GM12878 (cell line): Measurements from ENCODE around the gene CACNA1S. TPM values are rescaled to one million over a fixed set of nuclear protein-coding genes. Genes with fewer than 3 reads are reported as not detected.

Experiments used
- ATAC-seq: fragments of 200-7000 bp; cut with Tn5 transposase; 3 replicates; pipeline ENCODE4 v1.9.1; 2020; ENCODE audit warnings: mild to moderate bottlenecking, moderate library complexity
- BruUV-seq: library from RNA; stranded (reverse); fragments of 400-500 nt; replicated peaks from 2 replicates; lab custom pipeline; 2021; lab: Mats Ljungman, UMichigan
- CTCF ChIA-PET: fragments of 300-600 bp; sonication (Branson Sonifier 250); formaldehyde crosslinking; extraction: SDS; loops from one replicate; lab custom pipeline; 2021; ENCODE audit warnings: inconsistent platforms; lab: Yijun Ruan, JAX
- POLR2A ChIA-PET: fragments of 350-600 bp; formaldehyde crosslinking; extraction: SDS; loops from one replicate; lab custom pipeline; 2021; ENCODE audit warnings: inconsistent platforms; lab: Charles Lee
- RAD21 ChIA-PET: fragments of 300-600 bp; sonication (Branson Sonifier 250); formaldehyde crosslinking; loops from one replicate; lab custom pipeline; 2023; ENCODE audit warnings: antibody characterized with exemption; ENCODE audit not compliant: unreplicated experiment; lab: Charles Lee
- SMC1A ChIA-PET: fragments of 300-600 bp; sonication (Branson Sonifier 250); formaldehyde crosslinking; loops from one replicate; lab custom pipeline; 2023; ENCODE audit not compliant: unreplicated experiment, uncharacterized antibody; lab: Charles Lee
- DNase-seq: peaks from one replicate; pipeline ENCODE4 v3.0.0-alpha.2; 2011; ENCODE audit warnings: low read depth, low spot score
- FAIRE-seq: peaks from 3 replicates; lab custom pipeline; 2011; peaks lifted over from hg19 to GRCh38; lab: Jason Lieb, UNC
- H2AFZ ChIP-seq: 2 replicates; pipeline ENCODE4 v1.6.0; 2011; ENCODE audit warnings: low read depth, low read length, control low read depth; ENCODE audit not compliant: control insufficient read depth
- H3K27ac ChIP-seq: 2 replicates; pipeline ENCODE4 v1.5.1; 2011; ENCODE audit warnings: control low read depth; ENCODE audit not compliant: control insufficient read depth, insufficient read depth
- H3K27me3 ChIP-seq, 2 experiments: replicated peaks in 1 of 2; 2 replicates each; pipeline versions ENCODE4 v1.6.0 to v1.6.1; 2011; ENCODE audit warnings: low read length in 1 of 2; ENCODE audit not compliant: control insufficient read depth in 2 of 2, insufficient read depth in 2 of 2
- H3K36me3 ChIP-seq, 2 experiments: 2 replicates each; pipeline ENCODE4 v1.5.1; 2011; ENCODE audit warnings: low read length in 1 of 2; ENCODE audit not compliant: control insufficient read depth in 2 of 2, insufficient read depth in 2 of 2
- H3K4me1 ChIP-seq: 2 replicates; pipeline ENCODE4 v1.6.1; 2011; ENCODE audit warnings: mild to moderate bottlenecking, low read length, moderate library complexity, mixed read lengths; ENCODE audit not compliant: control insufficient read depth, insufficient read depth
- H3K4me2 ChIP-seq: 2 replicates; pipeline ENCODE4 v1.6.0; 2011; ENCODE audit warnings: control low read depth; ENCODE audit not compliant: control insufficient read depth, insufficient read depth
- H3K4me3 ChIP-seq: fragments of 200-600 bp; sonication (generic); 2 replicates; pipeline ENCODE4 v1.5.1; 2016
- H3K79me2 ChIP-seq: 2 replicates; pipeline ENCODE4 v1.6.0; 2011; ENCODE audit warnings: low read length; ENCODE audit not compliant: control insufficient read depth, insufficient read depth
- H3K9ac ChIP-seq: 2 replicates; pipeline ENCODE4 v1.8.0; 2011; ENCODE audit warnings: low read length, control low read depth, mixed read lengths; ENCODE audit not compliant: control insufficient read depth, insufficient read depth
- H3K9me3 ChIP-seq: replicated peaks from 3 replicates; pipeline ENCODE4 v1.5.1; 2011; ENCODE audit warnings: mild to moderate bottlenecking, low read length; ENCODE audit not compliant: control insufficient read depth, insufficient read depth
- H4K20me1 ChIP-seq: 2 replicates; pipeline ENCODE4 v1.6.0; 2011; ENCODE audit not compliant: control insufficient read depth, insufficient read depth
- CEBPB ChIP-seq, 2 experiments: fragments of 150-350 bp in 1 of 2; IDR thresholded peaks; 2 replicates each; pipeline ENCODE4 v1.6.1; 2012 to 2014; ENCODE audit warnings: low read depth in 2 of 2, low read length in 2 of 2, borderline replicate concordance in 1 of 2, inconsistent platforms in 1 of 2
- CHD4 ChIP-seq: fragments of 200-600 bp; sonication (generic); IDR thresholded peaks from 2 replicates; pipeline ENCODE4 v1.6.1; 2016; ENCODE audit warnings: mild to moderate bottlenecking
- E2F4 ChIP-seq: IDR thresholded peaks from 2 replicates; pipeline ENCODE4 v1.6.1; 2012; ENCODE audit warnings: low read depth, low read length, improper control_type of control experiment
- JUND ChIP-seq: IDR thresholded peaks from 2 replicates; pipeline ENCODE4 v1.6.1; 2012; ENCODE audit warnings: low read depth, mild to moderate bottlenecking, low read length, improper control_type of control experiment, moderate library complexity
- MEF2A ChIP-seq: IDR thresholded peaks from 2 replicates; pipeline ENCODE4 v1.6.1; 2011; ENCODE audit warnings: low read depth, mild to moderate bottlenecking, low read length, moderate library complexity; ENCODE audit not compliant: insufficient read depth
- NR2C2 ChIP-seq: IDR thresholded peaks from 2 replicates; pipeline ENCODE4 v1.6.1; 2011; ENCODE audit warnings: borderline replicate concordance, low read depth; ENCODE audit not compliant: control insufficient read depth, insufficient read length
- PBX3 ChIP-seq: IDR thresholded peaks from 2 replicates; pipeline ENCODE4 v1.6.1; 2011; ENCODE audit warnings: mild to moderate bottlenecking, low read depth, low read length, moderate library complexity; ENCODE audit not compliant: insufficient replicate concordance
- POLR2A ChIP-seq: IDR thresholded peaks from 2 replicates; pipeline ENCODE4 v1.6.1; 2011; ENCODE audit warnings: low read depth, mild to moderate bottlenecking, low read length
- SMAD1 ChIP-seq: fragments of 450-650 bp; IDR thresholded peaks from 2 replicates; pipeline ENCODE4 v1.6.1; 2018; ENCODE audit warnings: mild to moderate bottlenecking, low read depth; ENCODE audit not compliant: partially characterized antibody
- TCF12 ChIP-seq: IDR thresholded peaks from 2 replicates; pipeline ENCODE4 v1.6.1; 2011; ENCODE audit warnings: low read depth, mild to moderate bottlenecking, low read length
- WRNIP1 ChIP-seq: IDR thresholded peaks from 2 replicates; pipeline ENCODE4 v1.6.1; 2011; ENCODE audit warnings: low read depth, low read length, improper control_type of control experiment, borderline replicate concordance
- WGBS: methylation state at CpG from one replicate; pipeline ENCODE4 v1.1.6; 2016; ENCODE audit warnings: low lambda C conversion rate; ENCODE audit not compliant: insufficient replicate concordance, insufficient coverage; ENCODE audit errors: missing lambda C conversion rate; 5-methylcytosine and 5-hydroxymethylcytosine counted together
- in situ Hi-C: fragments of 300-500 bp; cut with MboI; formaldehyde crosslinking; loops from 9 replicates; pipeline ENCODE4 v1.14.3; 2018; ENCODE audit warnings: mixed read lengths
- intact Hi-C: fragments of 100-400 bp; cut with micrococcal nuclease; formaldehyde crosslinking; loops from one replicate; pipeline ENCODE4 v1.14.2; 2022; ENCODE audit not compliant: unreplicated experiment
- polyA plus RNA-seq, 11 experiments: library from polyadenylated mRNA; depleted of rRNA in 4 of 11; unstranded in 6 of 11; stranded (reverse) in 5 of 11; fragments of >200 nt; fragmentation: Nextera tagmentation in 4 of 11; fragmentation: Illumina TruSeq in 1 of 11; extraction: Ambion mirVana in 4 of 11; extraction: Trizol in 1 of 11; gene quantifications; 1 replicate in 1 of 11; 2 replicates in 10 of 11; pipeline versions ENCODE4 v1.2.1 to v1.2.3, GENCODE V29; 2011 to 2016; ENCODE audit warnings: inconsistent platforms in 2 of 11, missing spikeins in 2 of 11, low read depth in 1 of 11
- total RNA-seq, 4 experiments: library from RNA; depleted of rRNA in 3 of 4; stranded (reverse); fragments of >200 nt in 3 of 4; fragmentation: Illumina TruSeq in 1 of 4; extraction: Trizol in 1 of 4; gene quantifications; 2 replicates each; pipeline versions ENCODE4 v1.2.1 to v1.2.3, GENCODE V29; 2013 to 2021
- TF ChIP-seq, protein P1 (sequence below): fragments of 450-650 bp; IDR thresholded peaks from 2 replicates; pipeline ENCODE4 v1.6.1; 2017; ENCODE audit warnings: mild to moderate bottlenecking, low read depth, inconsistent platforms; ENCODE audit not compliant: poor library complexity, severe bottlenecking
- TF ChIP-seq, protein P2 (sequence below): fragments of 450-650 bp; formaldehyde crosslinking; IDR thresholded peaks from 2 replicates; pipeline ENCODE4 v1.5.0; 2022; ENCODE audit warnings: mild to moderate bottlenecking, missing genetic modification characterization
- TF ChIP-seq, protein P3 (sequence below): fragments of 450-650 bp; IDR thresholded peaks from 2 replicates; pipeline ENCODE4 v1.6.1; 2016; ENCODE audit warnings: mild to moderate bottlenecking

CACNA1S gene
- total and polyA plus RNA-seq, 10 of the 15 experiments (the other 5 are each of a cell fraction or from before 2014, with no cell fraction given): under 0.01 to 0.04 (median 0.02) TPM; not detected in 6

DNA sequence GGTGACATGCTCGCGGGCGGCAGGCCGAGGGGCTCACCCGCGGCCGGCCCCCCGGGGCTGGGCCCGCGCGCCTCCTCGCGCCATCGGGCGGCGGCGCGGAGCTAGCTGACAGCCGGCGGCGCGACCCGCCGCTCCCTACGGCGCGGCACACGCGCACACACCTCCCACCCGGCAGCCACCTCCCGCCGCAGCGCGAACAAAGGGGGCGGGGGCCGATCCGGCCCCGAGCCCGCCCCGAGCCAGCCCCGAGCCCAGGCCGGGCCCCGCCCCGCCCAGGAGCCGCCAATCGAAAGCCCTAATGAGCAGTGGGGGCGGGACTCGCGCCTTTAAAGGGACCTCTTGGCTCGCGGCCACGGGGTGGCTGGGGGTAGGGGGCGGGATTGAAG lies 88.7 kb downstream of the CACNA1S start, which contains the start of gene KIF21B:
Gene KIF21B, minus strand, starts transcription at position 198 of the 386 bp plus-strand sequence. CDS start 331 bp downstream, outside the sequence.
- DNase-seq (no peak), ATAC-seq (peak; percentile 68), FAIRE-seq (no peak)
- no peaks in the 10 kb centered on the region for H4K20me1 ChIP-seq
- peak within 1 kb of the TSS; percentile 84 for H3K9ac ChIP-seq
- H3K79me2 ChIP-seq: peaks cover 33% of the 10 kb centered on the region
- SMC1A ChIA-PET: interaction anchor here (1.3 to 10.3 kb wide), 4 partner anchors 17 to 157 kb away, joined by 6 to 91 read pairs (median 28); no protein-coding TSS in a partner anchor
- peak within 1 kb of the TSS; percentile 60 for H2AFZ ChIP-seq
- peak within 1 kb of the TSS; percentile 93 for H3K4me3 ChIP-seq
- no CpG with 5 or more reads among the region's 53 CpGs for WGBS
- H3K4me2 ChIP-seq: peak within 1 kb of the TSS; percentile 97
- no peaks in the 10 kb centered on the region for H3K36me3 ChIP-seq
- no peaks in the 10 kb centered on the region for H3K27me3 ChIP-seq
- H3K4me1 ChIP-seq: peaks cover 81% of the 10 kb centered on the region
- RAD21 ChIA-PET: interaction anchor here (0.6 to 15.8 kb wide), 6 partner anchors 7 to 429 kb away, joined by 3 to 239 read pairs (median 22); no protein-coding TSS in a partner anchor
- H3K9me3 ChIP-seq: no peaks in the 10 kb centered on the region
- intact Hi-C loops: loop anchor here (5.0 kb wide), 1 partner anchor 131 kb away; the partner anchor contains the start of gene INAVA
- POLR2A ChIA-PET: interaction anchor here (0.5 to 4.6 kb wide), 5 partner anchors 13 to 682 kb away, joined by 3 to 27 read pairs (median 4); no protein-coding TSS in a partner anchor
- no TSS peak for BruUV-seq
- in situ Hi-C loops: no loop called here
- CTCF ChIA-PET: interaction anchor here (0.9 to 16.7 kb wide), 3 partner anchors 19 to 127 kb away, joined by 3 to 250 read pairs (median 138); no protein-coding TSS in a partner anchor
- peak within 1 kb of the TSS; percentile 94 for H3K27ac ChIP-seq
- TF ChIP-seq TCF12: no peak
- no peak for TF ChIP-seq JUND
- TF ChIP-seq, protein P1, sequence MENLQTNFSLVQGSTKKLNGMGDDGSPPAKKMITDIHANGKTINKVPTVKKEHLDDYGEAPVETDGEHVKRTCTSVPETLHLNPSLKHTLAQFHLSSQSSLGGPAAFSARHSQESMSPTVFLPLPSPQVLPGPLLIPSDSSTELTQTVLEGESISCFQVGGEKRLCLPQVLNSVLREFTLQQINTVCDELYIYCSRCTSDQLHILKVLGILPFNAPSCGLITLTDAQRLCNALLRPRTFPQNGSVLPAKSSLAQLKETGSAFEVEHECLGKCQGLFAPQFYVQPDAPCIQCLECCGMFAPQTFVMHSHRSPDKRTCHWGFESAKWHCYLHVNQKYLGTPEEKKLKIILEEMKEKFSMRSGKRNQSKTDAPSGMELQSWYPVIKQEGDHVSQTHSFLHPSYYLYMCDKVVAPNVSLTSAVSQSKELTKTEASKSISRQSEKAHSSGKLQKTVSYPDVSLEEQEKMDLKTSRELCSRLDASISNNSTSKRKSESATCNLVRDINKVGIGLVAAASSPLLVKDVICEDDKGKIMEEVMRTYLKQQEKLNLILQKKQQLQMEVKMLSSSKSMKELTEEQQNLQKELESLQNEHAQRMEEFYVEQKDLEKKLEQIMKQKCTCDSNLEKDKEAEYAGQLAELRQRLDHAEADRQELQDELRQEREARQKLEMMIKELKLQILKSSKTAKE: no peak
- no peak for TF ChIP-seq PBX3
- no peak for TF ChIP-seq MEF2A
- TF ChIP-seq, protein P2, sequence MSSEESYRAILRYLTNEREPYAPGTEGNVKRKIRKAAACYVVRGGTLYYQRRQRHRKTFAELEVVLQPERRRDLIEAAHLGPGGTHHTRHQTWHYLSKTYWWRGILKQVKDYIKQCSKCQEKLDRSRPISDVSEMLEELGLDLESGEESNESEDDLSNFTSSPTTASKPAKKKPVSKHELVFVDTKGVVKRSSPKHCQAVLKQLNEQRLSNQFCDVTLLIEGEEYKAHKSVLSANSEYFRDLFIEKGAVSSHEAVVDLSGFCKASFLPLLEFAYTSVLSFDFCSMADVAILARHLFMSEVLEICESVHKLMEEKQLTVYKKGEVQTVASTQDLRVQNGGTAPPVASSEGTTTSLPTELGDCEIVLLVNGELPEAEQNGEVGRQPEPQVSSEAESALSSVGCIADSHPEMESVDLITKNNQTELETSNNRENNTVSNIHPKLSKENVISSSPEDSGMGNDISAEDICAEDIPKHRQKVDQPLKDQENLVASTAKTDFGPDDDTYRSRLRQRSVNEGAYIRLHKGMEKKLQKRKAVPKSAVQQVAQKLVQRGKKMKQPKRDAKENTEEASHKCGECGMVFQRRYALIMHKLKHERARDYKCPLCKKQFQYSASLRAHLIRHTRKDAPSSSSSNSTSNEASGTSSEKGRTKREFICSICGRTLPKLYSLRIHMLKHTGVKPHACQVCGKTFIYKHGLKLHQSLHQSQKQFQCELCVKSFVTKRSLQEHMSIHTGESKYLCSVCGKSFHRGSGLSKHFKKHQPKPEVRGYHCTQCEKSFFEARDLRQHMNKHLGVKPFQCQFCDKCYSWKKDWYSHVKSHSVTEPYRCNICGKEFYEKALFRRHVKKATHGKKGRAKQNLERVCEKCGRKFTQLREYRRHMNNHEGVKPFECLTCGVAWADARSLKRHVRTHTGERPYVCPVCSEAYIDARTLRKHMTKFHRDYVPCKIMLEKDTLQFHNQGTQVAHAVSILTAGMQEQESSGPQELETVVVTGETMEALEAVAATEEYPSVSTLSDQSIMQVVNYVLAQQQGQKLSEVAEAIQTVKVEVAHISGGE (CRISPR knock-in tag): no peak
- TF ChIP-seq CEBPB (IDR thresholded peaks at IDR 0.05; ENCODE audit: borderline replicate concordance in 1 of 2, low read depth in 2 of 2, low read length in 2 of 2): no peak
- no peak for TF ChIP-seq WRNIP1
- TF ChIP-seq POLR2A: peak; percentile 74
- no peak for TF ChIP-seq CHD4
- no peak for TF ChIP-seq E2F4
- TF ChIP-seq NR2C2: no peak
- no peak for TF ChIP-seq SMAD1
- TF ChIP-seq, protein P3, sequence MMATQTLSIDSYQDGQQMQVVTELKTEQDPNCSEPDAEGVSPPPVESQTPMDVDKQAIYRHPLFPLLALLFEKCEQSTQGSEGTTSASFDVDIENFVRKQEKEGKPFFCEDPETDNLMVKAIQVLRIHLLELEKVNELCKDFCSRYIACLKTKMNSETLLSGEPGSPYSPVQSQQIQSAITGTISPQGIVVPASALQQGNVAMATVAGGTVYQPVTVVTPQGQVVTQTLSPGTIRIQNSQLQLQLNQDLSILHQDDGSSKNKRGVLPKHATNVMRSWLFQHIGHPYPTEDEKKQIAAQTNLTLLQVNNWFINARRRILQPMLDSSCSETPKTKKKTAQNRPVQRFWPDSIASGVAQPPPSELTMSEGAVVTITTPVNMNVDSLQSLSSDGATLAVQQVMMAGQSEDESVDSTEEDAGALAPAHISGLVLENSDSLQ: no peak
